ENCODE results near the gene KCNMA1.

The KCNMA1 gene

GRCh38 chr10:76950354-76950753 lies 687.3 kb downstream of the KCNMA1 start:
- DNase-seq, result no peak

GRCh38 chr10:76946270-76946669 lies 691.3 kb downstream of the KCNMA1 start:
- DNase-seq, result no peak

GRCh38 chr10:76945166-76945565 lies 692.4 kb downstream of the KCNMA1 start:
- DNase-seq, result no peak

- no peak for DNase-seq
Measured at GRCh38 chr10:76944640-76945039, 693.0 kb downstream of the KCNMA1 start.

- DNase-seq, result no peak
Measured at GRCh38 chr10:76942628-76943416, 694.8 kb downstream of the KCNMA1 start.

- DNase-seq, result no peak
Measured at GRCh38 chr10:76939933-76940468, 697.6 kb downstream of the KCNMA1 start.

GRCh38 chr10:76937181-76937600 lies 700.4 kb downstream of the KCNMA1 start:
- no peak for DNase-seq

- no peak for DNase-seq
Measured at GRCh38 chr10:76935941-76936613, 701.5 kb downstream of the KCNMA1 start.

- no peak for DNase-seq
Measured at GRCh38 chr10:76928565-76928964, 709.0 kb downstream of the KCNMA1 start.

GRCh38 chr10:76925636-76926405 lies 711.8 kb downstream of the KCNMA1 start:
- DNase-seq, result no peak

GRCh38 chr10:76922666-76923065 lies 714.9 kb downstream of the KCNMA1 start:
- no peak for DNase-seq

GRCh38 chr10:76921383-76922010 lies 716.1 kb downstream of the KCNMA1 start:
- DNase-seq, result no peak

GRCh38 chr10:76920581-76920980 lies 717.0 kb downstream of the KCNMA1 start:
- DNase-seq, result no peak

GRCh38 chr10:76918106-76918505 lies 719.5 kb downstream of the KCNMA1 start:
- DNase-seq, result no peak

GRCh38 chr10:76917071-76917470 lies 720.5 kb downstream of the KCNMA1 start:
- no peak for DNase-seq

GRCh38 chr10:76916536-76916935 lies 721.1 kb downstream of the KCNMA1 start:
- DNase-seq, result no peak

- DNase-seq, result no peak
Measured at GRCh38 chr10:76915316-76915715, 722.3 kb downstream of the KCNMA1 start.

GRCh38 chr10:76911184-76911583 lies 726.4 kb downstream of the KCNMA1 start:
- DNase-seq, result no peak

GRCh38 chr10:76910184-76910962 lies 727.2 kb downstream of the KCNMA1 start:
- no peak for DNase-seq

GRCh38 chr10:76906256-76906655 lies 731.4 kb downstream of the KCNMA1 start:
- DNase-seq, result no peak

GRCh38 chr10:76905251-76905650 lies 732.4 kb downstream of the KCNMA1 start:
- DNase-seq, result no peak

- DNase-seq, result no peak
Measured at GRCh38 chr10:76903387-76903945, 734.1 kb downstream of the KCNMA1 start.

Data from stimulated activated CD8-positive, alpha-beta memory T cell treated with anti-CD3 and anti-CD28 coated beads, Interleukin-4, amount 100 ng/mL, for 48 hours (primary cell).